Measurements from ENCODE around the gene MUC5B. TPM values are rescaled to one million over a fixed set of nuclear protein-coding genes. Genes with fewer than 3 reads are reported as not detected.
"Not testable (repeated sequence)": the region's sequence is repeated elsewhere in the genome, so short reads cannot be mapped to it uniquely, and the experiment has no call there.

MUC5B gene
- polyA plus RNA-seq, 3 donors, result 0.13 to 0.37 TPM; not detected in 1

- no peak overlapping the region for H3K27ac ChIP-seq (ENCODE audit: low read depth, low read length)
- 84 to 90% (median 86%) methylated on average over 34 to 37 of the region's 37 CpGs for WGBS, 3 donors
Measured at GRCh38 chr11:1236316-1237127, 13.7 kb downstream of the MUC5B start.

- no peak overlapping the region for H3K27ac ChIP-seq (ENCODE audit: low read depth, low read length)
- 69 to 81% (median 79%) methylated on average over 13 of the region's 13 CpGs for WGBS, 3 donors
Measured at GRCh38 chr11:1237128-1237580, 14.3 kb downstream of the MUC5B start.

DNA sequence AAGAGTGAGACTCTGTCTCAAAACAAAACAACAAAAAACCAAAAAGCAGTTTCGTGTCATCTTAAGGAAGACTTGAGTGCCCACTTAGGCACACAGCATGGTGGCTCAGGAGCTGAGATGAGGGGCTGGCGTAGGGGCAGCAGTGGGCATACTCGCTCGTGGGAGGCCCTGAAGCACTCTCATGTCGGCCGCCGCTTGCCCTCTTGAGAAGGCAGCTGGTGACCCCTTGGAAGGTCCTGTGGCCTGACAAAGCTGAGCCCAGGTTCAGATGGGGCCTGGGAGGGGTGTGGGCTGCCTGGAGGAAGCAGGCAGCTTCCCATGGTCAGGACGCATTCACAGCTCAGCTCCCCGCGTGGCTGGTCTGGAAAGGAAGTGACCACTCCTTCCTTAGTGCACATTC lies 15.0 kb downstream of the MUC5B start:
- WGBS, 3 donors, result 72 to 79% (median 78%) methylated on average over 10 of the region's 10 CpGs
- H3K27ac ChIP-seq (ENCODE audit: low read depth, low read length), result no peak overlapping the region

- H3K27ac ChIP-seq (ENCODE audit: low read depth, low read length), result no peak overlapping the region
- WGBS, 3 donors, result 48 to 68% (median 60%) methylated on average over 32 to 34 of the region's 34 CpGs
Measured at GRCh38 chr11:1238767-1239595, 16.1 kb downstream of the MUC5B start.

DNA sequence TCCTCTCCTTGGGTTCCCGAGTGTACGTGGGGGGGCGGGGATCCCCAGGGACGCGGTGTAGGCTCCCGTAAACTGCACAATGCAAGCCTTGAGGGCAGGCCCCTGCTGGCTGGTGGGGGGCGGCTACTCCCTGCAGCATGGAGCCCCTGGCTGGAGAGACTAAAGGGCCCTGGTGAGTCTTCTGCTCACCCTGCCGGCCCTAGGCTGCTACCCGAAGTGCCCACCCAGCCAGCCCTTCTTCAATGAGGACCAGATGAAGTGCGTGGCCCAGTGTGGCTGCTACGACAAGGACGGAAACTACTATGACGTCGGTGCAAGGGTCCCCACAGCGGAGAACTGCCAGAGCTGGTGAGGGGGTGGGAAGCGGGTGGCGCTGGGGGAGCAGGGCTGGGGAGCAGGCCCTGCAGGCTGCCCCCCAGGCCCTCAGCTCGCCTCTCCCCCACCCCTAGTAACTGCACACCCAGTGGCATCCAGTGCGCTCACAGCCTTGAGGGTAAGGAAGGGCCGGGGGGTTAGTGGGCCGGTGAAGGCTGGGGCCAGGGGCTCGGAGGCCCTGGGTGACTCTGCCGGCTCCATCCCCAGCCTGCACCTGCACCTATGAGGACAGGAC lies 16.8 kb downstream of the MUC5B start:
- no peak overlapping the region for H3K27ac ChIP-seq (ENCODE audit: low read depth, low read length)
- WGBS, 3 donors, result 81 to 89% (median 88%) methylated on average over 22 to 23 of the region's 23 CpGs

DNA sequence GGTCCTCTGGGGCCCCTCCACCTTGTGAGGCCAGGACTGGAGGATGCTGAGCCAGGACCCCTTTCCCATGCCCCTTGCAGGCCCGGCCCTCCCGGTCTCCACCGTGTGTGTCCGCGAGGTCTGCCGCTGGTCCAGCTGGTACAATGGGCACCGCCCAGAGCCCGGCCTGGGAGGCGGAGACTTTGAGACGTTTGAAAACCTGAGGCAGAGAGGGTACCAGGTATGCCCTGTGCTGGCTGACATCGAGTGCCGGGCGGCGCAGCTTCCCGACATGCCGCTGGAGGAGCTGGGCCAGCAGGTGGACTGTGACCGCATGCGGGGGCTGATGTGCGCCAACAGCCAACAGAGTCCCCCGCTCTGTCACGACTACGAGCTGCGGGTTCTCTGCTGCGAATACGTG lies 17.9 kb downstream of the MUC5B start:
- H3K27ac ChIP-seq (ENCODE audit: low read depth, low read length), result no peak overlapping the region
- 92 to 93% (median 92%) methylated on average over 25 of the region's 25 CpGs for WGBS, 3 donors

- H3K27ac ChIP-seq (ENCODE audit: low read depth, low read length), result no peak overlapping the region
- 90 to 97% (median 95%) methylated on average over 20 of the region's 20 CpGs for WGBS, 3 donors
Measured at GRCh38 chr11:1241706-1242105, 18.8 kb downstream of the MUC5B start.

DNA sequence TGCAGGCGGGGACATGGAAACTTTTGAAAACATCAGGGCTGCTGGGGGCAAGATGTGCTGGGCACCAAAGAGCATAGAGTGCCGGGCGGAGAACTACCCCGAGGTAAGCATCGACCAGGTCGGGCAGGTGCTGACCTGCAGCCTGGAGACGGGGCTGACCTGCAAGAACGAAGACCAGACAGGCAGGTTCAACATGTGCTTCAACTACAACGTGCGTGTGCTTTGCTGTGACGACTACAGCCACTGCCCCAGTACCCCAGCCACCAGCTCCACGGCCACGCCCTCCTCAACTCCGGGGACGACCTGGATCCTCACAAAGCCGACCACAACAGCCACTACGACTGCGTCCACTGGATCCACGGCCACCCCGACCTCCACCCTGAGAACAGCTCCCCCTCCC lies 19.4 kb downstream of the MUC5B start:
- 92 to 95% (median 94%) methylated on average over 17 to 20 of the region's 20 CpGs for WGBS, 3 donors
- H3K27ac ChIP-seq (ENCODE audit: low read depth, low read length), result no peak overlapping the region

- not testable (repeated sequence) for H3K27ac ChIP-seq (ENCODE audit: low read depth, low read length)
- 80 to 94% (median 92%) methylated on average over 1 to 8 of the region's 11 CpGs for WGBS, 3 donors
Measured at GRCh38 chr11:1242751-1243150, 19.9 kb downstream of the MUC5B start.

DNA sequence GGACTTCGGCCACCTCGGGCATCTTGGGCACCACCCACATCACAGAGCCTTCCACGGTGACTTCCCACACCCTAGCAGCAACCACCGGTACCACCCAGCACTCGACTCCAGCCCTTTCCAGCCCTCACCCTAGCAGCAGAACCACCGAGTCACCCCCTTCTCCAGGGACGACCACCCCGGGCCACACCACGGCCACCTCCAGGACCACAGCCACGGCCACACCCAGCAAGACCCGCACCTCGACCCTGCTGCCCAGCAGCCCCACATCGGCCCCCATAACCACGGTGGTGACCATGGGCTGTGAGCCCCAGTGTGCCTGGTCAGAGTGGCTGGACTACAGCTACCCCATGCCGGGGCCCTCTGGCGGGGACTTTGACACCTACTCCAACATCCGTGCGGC lies 20.7 kb downstream of the MUC5B start:
- not testable (repeated sequence) for H3K27ac ChIP-seq (ENCODE audit: low read depth, low read length)
- WGBS, 3 donors, result 92 to 97% (median 95%) methylated on average over 7 to 14 of the region's 18 CpGs

GRCh38 chr11:1244557-1244956 lies 21.7 kb downstream of the MUC5B start:
- H3K27ac ChIP-seq (ENCODE audit: low read depth, low read length), result not testable (repeated sequence)
- WGBS, 3 donors, result 95 to 96% (median 95%) methylated on average over 6 to 9 of the region's 9 CpGs

DNA sequence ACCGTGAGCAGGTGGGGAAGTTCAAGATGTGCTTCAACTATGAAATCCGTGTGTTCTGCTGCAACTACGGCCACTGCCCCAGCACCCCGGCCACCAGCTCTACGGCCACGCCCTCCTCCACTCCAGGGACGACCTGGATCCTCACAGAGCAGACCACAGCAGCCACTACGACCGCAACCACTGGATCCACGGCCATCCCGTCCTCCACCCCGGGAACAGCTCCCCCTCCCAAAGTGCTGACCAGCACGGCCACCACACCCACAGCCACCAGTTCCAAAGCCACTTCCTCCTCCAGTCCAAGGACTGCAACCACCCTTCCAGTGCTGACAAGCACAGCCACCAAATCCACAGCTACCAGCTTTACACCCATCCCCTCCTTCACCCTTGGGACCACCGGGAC lies 22.9 kb downstream of the MUC5B start:
- WGBS, 3 donors, result 84 to 93% (median 91%) methylated on average over 10 to 13 of the region's 14 CpGs
- not testable (repeated sequence) for H3K27ac ChIP-seq (ENCODE audit: low read depth, low read length)

- 77 to 88% (median 87%) methylated on average over 11 to 14 of the region's 14 CpGs for WGBS, 3 donors
Measured at GRCh38 chr11:1246301-1246700, 23.4 kb downstream of the MUC5B start.

GRCh38 chr11:1247026-1247425 lies 24.2 kb downstream of the MUC5B start:
- WGBS, 3 donors, result 89 to 94% (median 92%) methylated on average over 10 to 14 of the region's 14 CpGs
- not testable (repeated sequence) for H3K27ac ChIP-seq (ENCODE audit: low read depth, low read length)

More at GRCh38 chr11:1246301-1246700, 23.4 kb downstream of the MUC5B start:
- not testable (repeated sequence) for H3K27ac ChIP-seq (ENCODE audit: low read depth, low read length)

DNA sequence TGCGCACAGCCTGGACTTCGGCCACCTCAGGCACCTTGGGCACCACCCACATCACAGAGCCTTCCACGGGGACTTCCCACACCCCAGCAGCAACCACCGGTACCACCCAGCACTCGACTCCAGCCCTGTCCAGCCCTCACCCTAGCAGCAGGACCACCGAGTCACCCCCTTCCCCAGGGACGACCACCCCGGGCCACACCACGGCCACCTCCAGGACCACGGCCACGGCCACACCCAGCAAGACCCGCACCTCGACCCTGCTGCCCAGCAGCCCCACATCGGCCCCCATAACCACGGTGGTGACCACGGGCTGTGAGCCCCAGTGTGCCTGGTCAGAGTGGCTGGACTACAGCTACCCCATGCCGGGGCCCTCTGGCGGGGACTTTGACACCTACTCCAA lies 26.1 kb downstream of the MUC5B start:
- H3K27ac ChIP-seq (ENCODE audit: low read depth, low read length), result not testable (repeated sequence)
- 80 to 95% (median 95%) methylated on average over 8 to 11 of the region's 18 CpGs for WGBS, 3 donors

GRCh38 chr11:1250411-1250810 lies 27.5 kb downstream of the MUC5B start:
- WGBS, 3 donors, result 94 to 98% (median 95%) methylated on average over 3 to 4 of the region's 12 CpGs
- H3K27ac ChIP-seq (ENCODE audit: low read depth, low read length), result not testable (repeated sequence)

GRCh38 chr11:1251236-1251770 lies 28.4 kb downstream of the MUC5B start:
- 91 to 97% (median 94%) methylated on average over 15 to 16 of the region's 16 CpGs for WGBS, 3 donors

GRCh38 chr11:1252371-1253102 lies 29.7 kb downstream of the MUC5B start:
- WGBS, 3 donors, result 85 to 95% (median 89%) methylated on average over 35 to 38 of the region's 38 CpGs
- H3K27ac ChIP-seq (ENCODE audit: low read depth, low read length), result no peak overlapping the region

More at GRCh38 chr11:1251236-1251770, 28.4 kb downstream of the MUC5B start:
- H3K27ac ChIP-seq (ENCODE audit: low read depth, low read length), result no peak overlapping the region
